A673 (cell line): ENCODE data around the gene DYRK3. TPM values are rescaled to one million over a fixed set of nuclear protein-coding genes. Genes with fewer than 3 reads are reported as not detected.
"Not testable (repeated sequence)": the region's sequence is repeated elsewhere in the genome, so short reads cannot be mapped to it uniquely, and the experiment has no call there.

Experiments
- BruUV-seq: library from RNA; stranded (reverse); fragments of 400-500 nt; replicated peaks from 2 replicates; lab custom pipeline; 2021; lab: Mats Ljungman, UMichigan
- CTCF ChIA-PET: fragments of 300-600 bp; sonication (Branson Sonifier 250); formaldehyde crosslinking; loops from one replicate; lab custom pipeline; 2022; ENCODE audit warnings: antibody characterized with exemption; lab: Charles Lee
- POLR2A ChIA-PET: fragments of 300-600 bp; sonication (Branson Sonifier 250); formaldehyde crosslinking; loops from one replicate; lab custom pipeline; 2022; ENCODE audit warnings: antibody characterized with exemption; ENCODE audit not compliant: low non-redundant PET; lab: Charles Lee
- DNase-seq: peaks from one replicate; pipeline ENCODE4 v3.0.0-alpha.2; 2015; ENCODE audit warnings: low spot score
- H3K27ac ChIP-seq: fragments of 200-600 bp; sonication (generic); 2 replicates; pipeline ENCODE4 v1.5.1; 2016; ENCODE audit warnings: mixed run types, low read depth, mild to moderate bottlenecking, mixed read lengths, antibody characterized with exemption, low read length; ENCODE audit not compliant: poor library complexity, severe bottlenecking
- H3K27me3 ChIP-seq: fragments of 200-600 bp; sonication (generic); replicated peaks from 2 replicates; pipeline ENCODE4 v1.6.1; 2017; ENCODE audit warnings: mixed run types, low read depth, mild to moderate bottlenecking, mixed read lengths, antibody characterized with exemption, low read length; ENCODE audit not compliant: insufficient read depth, poor library complexity
- H3K36me3 ChIP-seq: fragments of 200-600 bp; sonication (generic); 2 replicates; pipeline ENCODE4 v1.6.1; 2016; ENCODE audit warnings: mixed run types, mild to moderate bottlenecking, mixed read lengths, antibody characterized with exemption, low read length; ENCODE audit not compliant: insufficient read depth, poor library complexity, severe bottlenecking
- H3K4me1 ChIP-seq: fragments of 200-600 bp; sonication (generic); 2 replicates; pipeline ENCODE4 v1.6.1; 2017; ENCODE audit warnings: mixed run types, mild to moderate bottlenecking, mixed read lengths, antibody characterized with exemption, low read length; ENCODE audit not compliant: insufficient read depth, poor library complexity, severe bottlenecking
- H3K4me3 ChIP-seq: fragments of 200-600 bp; sonication (generic); 2 replicates; pipeline ENCODE4 v1.5.1; 2016; ENCODE audit warnings: low read depth, mixed run types, mild to moderate bottlenecking, mixed read lengths, low read length; ENCODE audit not compliant: poor library complexity, severe bottlenecking
- H3K9me3 ChIP-seq: fragments of 200-600 bp; sonication (generic); 2 replicates; pipeline ENCODE4 v1.6.1; 2016; ENCODE audit warnings: mixed run types, low read depth, mild to moderate bottlenecking, mixed read lengths, antibody characterized with exemption, low read length; ENCODE audit not compliant: poor library complexity, severe bottlenecking
- EZH2 ChIP-seq: fragments of 200-600 bp; sonication (generic); IDR thresholded peaks from 2 replicates; pipeline ENCODE4 v1.6.1; 2017; ENCODE audit warnings: borderline replicate concordance, low read depth, mild to moderate bottlenecking, mixed read lengths, antibody characterized with exemption, low read length; ENCODE audit not compliant: poor library complexity, severe bottlenecking
- intact Hi-C: fragments of 100-400 bp; cut with micrococcal nuclease; formaldehyde crosslinking; loops from one replicate; pipeline ENCODE4 v1.10.0; 2022; ENCODE audit not compliant: unreplicated experiment
- total RNA-seq: library from RNA; stranded (reverse); gene quantifications from 2 replicates; pipeline ENCODE4 v1.2.3, GENCODE V29; 2021
- TF ChIP-seq, protein P1 (sequence below): fragments of 300-800, 200-600 bp; sonication (generic); conservative IDR thresholded peaks from 2 replicates; pipeline ENCODE4 v1.5.1; 2017; ENCODE audit warnings: low read depth, mild to moderate bottlenecking, antibody characterized with exemption, low read length, moderate library complexity, mixed read lengths

DYRK3 gene
- total RNA-seq, 1 experiment from 2014 or later: 24.0 TPM

DNA sequence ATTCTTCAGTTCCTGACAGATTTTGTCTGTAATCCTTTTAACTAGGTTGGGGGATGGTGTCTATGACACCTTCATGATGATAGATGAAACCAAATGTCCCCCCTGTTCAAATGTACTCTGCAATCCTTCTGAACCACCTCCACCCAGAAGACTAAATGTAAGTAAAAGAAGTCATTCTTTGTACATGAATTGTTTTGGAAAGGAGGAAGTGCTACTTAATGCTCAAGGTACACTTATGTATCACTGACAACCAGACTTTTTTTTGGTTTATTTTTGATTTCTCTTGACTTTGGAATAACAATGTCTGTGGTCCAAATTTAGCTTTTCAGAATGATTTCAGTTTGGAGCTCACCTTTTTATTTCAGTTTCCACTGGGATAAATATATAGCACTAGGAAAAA, 2.3 kb downstream of the DYRK3 start:
- peaks cover 28% of the 10 kb centered on the region for H3K4me1 ChIP-seq
- H3K27ac ChIP-seq: no peak overlapping the region
- no peak overlapping the region for H3K4me3 ChIP-seq
- H3K27me3 ChIP-seq: no peaks in the 10 kb centered on the region
- no peaks in the 10 kb centered on the region for H3K36me3 ChIP-seq
- no peaks in the 10 kb centered on the region for H3K9me3 ChIP-seq
- no peak for DNase-seq
- intact Hi-C loops: loop anchor here (10.0 kb wide), 1 partner anchor 347 kb away; no protein-coding TSS in a partner anchor
- ChIA-PET CTCF (no interaction called here), POLR2A (no interaction called here)
- no peak for TF ChIP-seq EZH2
- TF ChIP-seq, protein P1, sequence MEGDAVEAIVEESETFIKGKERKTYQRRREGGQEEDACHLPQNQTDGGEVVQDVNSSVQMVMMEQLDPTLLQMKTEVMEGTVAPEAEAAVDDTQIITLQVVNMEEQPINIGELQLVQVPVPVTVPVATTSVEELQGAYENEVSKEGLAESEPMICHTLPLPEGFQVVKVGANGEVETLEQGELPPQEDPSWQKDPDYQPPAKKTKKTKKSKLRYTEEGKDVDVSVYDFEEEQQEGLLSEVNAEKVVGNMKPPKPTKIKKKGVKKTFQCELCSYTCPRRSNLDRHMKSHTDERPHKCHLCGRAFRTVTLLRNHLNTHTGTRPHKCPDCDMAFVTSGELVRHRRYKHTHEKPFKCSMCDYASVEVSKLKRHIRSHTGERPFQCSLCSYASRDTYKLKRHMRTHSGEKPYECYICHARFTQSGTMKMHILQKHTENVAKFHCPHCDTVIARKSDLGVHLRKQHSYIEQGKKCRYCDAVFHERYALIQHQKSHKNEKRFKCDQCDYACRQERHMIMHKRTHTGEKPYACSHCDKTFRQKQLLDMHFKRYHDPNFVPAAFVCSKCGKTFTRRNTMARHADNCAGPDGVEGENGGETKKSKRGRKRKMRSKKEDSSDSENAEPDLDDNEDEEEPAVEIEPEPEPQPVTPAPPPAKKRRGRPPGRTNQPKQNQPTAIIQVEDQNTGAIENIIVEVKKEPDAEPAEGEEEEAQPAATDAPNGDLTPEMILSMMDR: no peak
- no TSS peak for BruUV-seq

DNA sequence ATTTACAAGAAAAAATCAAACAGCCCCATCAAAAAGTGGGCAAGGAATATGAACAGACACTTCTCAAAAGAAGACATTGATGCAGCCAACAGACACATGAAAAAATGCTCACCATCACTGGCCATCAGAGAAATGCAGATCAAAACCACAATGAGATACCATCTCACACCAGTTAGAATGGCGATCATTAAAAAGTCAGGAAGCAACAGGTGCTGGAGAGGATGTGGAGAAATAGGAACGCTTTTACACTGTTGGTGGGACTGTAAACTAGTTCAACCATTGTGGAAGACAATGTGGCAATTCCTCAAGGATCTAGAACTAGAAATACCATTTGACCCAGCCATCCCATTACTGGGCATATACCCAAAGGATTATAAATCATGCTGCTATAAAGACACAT, 6.7 kb downstream of the DYRK3 start:
- POLR2A ChIA-PET, H3K36me3 ChIP-seq, H3K27me3 ChIP-seq, H3K27ac ChIP-seq, H3K9me3 ChIP-seq, H3K4me3 ChIP-seq, intact Hi-C loops, DNase-seq, H3K4me1 ChIP-seq, CTCF ChIA-PET, BruUV-seq: not testable (repeated sequence)

DNA sequence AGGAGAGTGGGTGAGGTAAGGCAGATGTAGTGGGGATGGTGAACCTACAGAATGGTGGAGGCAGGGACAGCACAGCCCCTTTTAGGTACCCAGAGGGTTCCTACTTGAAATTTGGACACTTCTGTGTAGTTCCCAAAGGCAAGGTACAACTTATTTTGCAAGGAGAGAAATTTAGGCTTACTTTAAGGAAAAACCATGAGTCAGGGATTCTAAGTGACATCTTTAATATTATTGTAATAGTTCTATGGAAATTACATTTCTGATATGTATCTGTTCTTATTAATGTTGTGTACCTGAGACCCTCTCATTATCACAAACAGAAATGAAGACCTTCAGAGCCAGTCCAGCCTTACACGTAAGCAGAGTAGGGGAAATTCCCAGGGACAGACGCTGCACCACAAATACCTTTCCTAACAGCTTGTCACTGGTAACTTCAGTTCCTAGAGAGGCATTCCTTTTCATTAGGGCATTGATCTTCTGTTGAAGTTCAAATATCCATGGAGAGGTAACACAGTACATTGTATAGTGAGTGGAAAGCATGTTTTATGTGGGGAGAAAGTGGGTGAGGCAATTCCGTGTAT, 7.9 kb downstream of the DYRK3 start:
- POLR2A ChIA-PET: no interaction called here
- H3K9me3 ChIP-seq: no peaks in the 10 kb centered on the region
- DNase-seq: no peak
- no peaks in the 10 kb centered on the region for H3K27me3 ChIP-seq
- intact Hi-C loops: no loop called here
- H3K4me3 ChIP-seq: no peak overlapping the region
- CTCF ChIA-PET: no interaction called here
- BruUV-seq: no TSS peak
- no peak for TF ChIP-seq EZH2
- TF ChIP-seq, protein P1: no peak
- H3K27ac ChIP-seq: no peak overlapping the region
- H3K4me1 ChIP-seq: no peaks in the 10 kb centered on the region
- peaks cover 16% of the 10 kb centered on the region for H3K36me3 ChIP-seq

DNA sequence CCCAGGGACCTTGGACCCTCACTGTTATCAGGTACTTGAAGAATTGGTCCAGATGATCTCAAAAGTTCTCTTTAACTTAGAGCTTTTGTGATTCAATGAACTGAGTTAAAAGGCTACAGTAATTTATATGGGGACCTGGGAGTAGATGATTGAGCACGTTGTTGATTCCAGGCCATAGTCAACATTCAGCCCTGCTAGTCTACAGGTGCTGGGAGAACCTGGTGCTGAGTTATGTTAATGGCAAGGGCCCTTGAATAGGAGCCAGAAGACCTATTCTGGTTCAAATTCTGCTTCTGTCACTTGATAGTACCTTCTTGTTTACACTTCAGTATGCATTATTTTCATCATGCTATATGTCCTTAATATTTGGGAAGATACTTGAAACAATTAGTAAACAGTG, 11.2 kb downstream of the DYRK3 start:
- no peaks in the 10 kb centered on the region for H3K27me3 ChIP-seq
- DNase-seq: no peak
- ChIA-PET CTCF (no interaction called here), POLR2A (no interaction called here)
- intact Hi-C loops: no loop called here
- TF ChIP-seq EZH2: no peak
- BruUV-seq: no TSS peak
- peaks cover 27% of the 10 kb centered on the region for H3K36me3 ChIP-seq
- H3K27ac ChIP-seq: no peak overlapping the region
- no peaks in the 10 kb centered on the region for H3K4me1 ChIP-seq
- no peak overlapping the region for H3K4me3 ChIP-seq
- H3K9me3 ChIP-seq: no peaks in the 10 kb centered on the region
